ENCODE data around the gene MMP17.
A peak's percentile ranks its signal among the peaks of the same experiment; 100 is the strongest.

MMP17 gene

DNA sequence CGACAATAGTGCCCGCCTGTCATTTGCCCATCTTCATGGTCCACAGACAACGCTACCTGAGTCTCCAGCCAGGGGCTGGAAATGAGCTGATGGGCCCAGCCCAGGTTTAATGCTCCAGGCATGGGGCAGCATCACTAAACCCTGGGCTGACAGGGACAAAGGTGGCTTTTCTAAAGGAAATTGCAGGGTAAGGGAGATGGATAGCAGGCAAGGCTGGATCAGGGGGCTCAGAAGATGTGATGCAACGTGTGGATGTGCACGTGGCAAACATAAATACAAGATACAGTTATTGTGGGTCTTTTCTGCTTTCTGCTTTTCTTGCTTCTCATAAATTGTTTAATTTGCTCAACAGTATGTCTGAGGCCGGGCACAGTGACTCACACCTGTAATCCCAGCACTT, 3.7 kb upstream of the MMP17 start:
- TF ChIP-seq, protein P1, sequence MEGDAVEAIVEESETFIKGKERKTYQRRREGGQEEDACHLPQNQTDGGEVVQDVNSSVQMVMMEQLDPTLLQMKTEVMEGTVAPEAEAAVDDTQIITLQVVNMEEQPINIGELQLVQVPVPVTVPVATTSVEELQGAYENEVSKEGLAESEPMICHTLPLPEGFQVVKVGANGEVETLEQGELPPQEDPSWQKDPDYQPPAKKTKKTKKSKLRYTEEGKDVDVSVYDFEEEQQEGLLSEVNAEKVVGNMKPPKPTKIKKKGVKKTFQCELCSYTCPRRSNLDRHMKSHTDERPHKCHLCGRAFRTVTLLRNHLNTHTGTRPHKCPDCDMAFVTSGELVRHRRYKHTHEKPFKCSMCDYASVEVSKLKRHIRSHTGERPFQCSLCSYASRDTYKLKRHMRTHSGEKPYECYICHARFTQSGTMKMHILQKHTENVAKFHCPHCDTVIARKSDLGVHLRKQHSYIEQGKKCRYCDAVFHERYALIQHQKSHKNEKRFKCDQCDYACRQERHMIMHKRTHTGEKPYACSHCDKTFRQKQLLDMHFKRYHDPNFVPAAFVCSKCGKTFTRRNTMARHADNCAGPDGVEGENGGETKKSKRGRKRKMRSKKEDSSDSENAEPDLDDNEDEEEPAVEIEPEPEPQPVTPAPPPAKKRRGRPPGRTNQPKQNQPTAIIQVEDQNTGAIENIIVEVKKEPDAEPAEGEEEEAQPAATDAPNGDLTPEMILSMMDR (conservative IDR thresholded peaks at IDR 0.05; ENCODE audit: low read length): no peak

DNA sequence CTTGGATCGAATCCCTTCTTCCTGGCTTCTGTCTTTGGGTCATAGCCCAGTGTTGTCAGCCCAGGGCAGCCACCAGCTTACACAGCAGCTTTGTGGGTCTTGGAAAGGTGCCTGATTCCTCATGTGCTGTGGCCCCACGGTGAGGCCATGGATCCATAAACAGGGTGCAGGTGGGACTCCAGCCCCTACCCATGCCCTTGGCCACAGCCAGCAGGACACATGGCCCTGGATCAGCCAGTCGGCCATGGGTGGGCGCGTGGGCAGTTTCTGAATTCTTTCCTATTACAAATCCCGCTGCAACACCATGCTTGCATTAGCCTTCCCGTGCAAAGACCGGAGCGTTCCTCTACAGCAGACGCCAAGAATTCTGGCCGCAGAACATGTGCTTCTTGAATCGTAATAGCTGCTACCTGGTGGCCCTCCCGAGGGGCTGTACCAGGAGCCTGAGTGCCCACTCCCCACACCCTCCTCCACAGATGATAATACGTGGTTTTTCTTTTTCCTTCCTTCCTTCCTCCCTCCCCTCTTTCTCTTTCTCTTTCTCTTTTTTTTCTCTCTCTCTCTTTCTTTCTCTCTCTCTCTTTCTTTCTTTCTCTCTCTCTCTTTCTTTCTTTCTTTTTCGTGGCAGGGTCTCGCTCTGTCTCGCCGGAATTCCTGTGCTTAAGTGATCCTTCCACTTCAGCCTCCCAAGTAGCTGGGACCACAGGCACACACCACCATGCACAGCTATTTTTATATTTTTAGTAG, 2.9 kb upstream of the MMP17 start:
- TF ChIP-seq, protein P1 (conservative IDR thresholded peaks at IDR 0.05; ENCODE audit: low read length): no peak
- H3K4me3 ChIP-seq (ENCODE audit: low read length): peak overlapping the region; percentile 44
- DNase-seq (ENCODE audit: low read depth): peak; percentile 84

More for the DNA sequence above, 3.7 kb upstream of the MMP17 start:
- H3K4me3 ChIP-seq (ENCODE audit: low read length): no peak overlapping the region
- DNase-seq (ENCODE audit: low read depth): no peak

DNA sequence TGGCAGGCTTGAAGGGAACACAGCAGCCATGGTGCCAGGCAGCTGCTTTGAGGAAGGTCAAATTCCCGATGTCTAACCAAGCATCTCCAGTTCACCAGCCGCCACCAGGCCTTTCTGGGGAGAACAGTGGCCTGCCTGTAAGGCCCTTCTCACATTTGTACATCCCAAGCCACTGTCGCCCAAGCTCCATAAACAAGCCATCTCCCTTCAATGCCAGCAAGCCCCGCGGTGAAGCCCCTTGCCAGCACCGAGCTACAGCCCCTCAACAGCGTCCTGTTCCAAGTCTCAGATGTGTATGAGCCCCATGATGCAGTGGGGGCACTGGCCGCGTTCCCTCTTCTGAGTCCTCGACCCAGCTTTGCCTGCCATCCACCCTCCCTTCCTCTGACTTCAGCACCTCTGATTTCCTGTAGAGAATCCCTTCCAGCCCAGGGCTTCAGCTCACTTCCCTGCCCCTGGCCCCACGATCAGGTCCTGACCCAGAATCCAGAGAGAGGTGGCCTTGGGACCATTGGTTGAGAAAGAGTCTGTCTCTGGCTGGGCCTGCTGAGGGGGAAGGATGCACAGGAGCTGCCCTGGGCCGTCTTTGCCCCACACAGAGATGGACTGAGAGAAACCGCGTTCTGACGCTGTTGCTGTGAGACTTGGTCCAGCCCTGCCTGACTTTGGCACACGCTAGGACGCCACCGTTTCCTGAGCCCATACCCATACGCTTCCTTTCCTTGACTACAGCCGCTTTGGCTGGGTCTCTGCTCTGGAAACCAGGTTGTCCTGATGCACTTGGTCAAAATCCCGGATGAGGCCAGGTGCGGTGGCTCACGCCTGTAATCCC, 1.9 kb upstream of the MMP17 start:
- TF ChIP-seq, protein P1 (conservative IDR thresholded peaks at IDR 0.05; ENCODE audit: low read length): no peak
- H3K4me3 ChIP-seq (ENCODE audit: low read length): no peak overlapping the region
- DNase-seq (ENCODE audit: low read depth): no peak

DNA sequence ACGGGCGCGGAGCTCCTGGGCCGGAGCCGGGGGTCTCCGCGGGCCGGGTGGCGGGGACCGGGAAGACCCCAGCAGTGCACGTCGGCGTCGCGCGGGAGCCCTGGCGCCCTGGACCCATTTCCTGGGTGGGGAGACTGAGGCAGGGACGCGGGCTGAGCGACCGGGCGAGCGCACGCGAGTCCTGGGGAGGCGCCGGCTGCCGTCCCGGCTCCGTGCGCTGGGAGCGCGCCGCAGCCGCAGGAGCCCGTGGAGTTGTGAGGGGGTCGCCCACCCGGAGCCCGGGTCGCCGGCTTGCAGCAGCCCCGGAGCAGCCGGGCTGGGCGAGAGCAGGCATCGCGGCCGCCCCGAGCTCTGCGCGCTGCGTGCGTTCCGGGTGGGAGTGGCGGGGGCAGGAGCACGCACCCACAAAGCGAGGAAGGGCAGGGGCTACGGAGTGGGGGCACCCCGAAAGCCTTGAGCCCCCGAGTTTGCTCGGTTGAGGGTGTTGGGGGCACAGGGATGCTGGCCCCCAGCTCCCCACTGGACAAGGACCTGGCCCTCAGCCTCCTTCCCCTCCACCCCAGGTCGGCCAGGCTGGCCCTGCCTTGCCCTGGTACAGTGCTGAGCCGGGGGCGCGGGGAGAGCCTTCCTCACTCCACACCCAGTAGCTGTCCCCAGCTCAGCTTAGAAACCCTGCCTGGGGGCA, 620 bp downstream of the MMP17 start:
- peak overlapping the region; percentile 76 for H3K4me3 ChIP-seq (ENCODE audit: low read length)
- no peak for DNase-seq (ENCODE audit: low read depth)
- TF ChIP-seq, protein P1 (conservative IDR thresholded peaks at IDR 0.05; ENCODE audit: low read length): no peak

DNA sequence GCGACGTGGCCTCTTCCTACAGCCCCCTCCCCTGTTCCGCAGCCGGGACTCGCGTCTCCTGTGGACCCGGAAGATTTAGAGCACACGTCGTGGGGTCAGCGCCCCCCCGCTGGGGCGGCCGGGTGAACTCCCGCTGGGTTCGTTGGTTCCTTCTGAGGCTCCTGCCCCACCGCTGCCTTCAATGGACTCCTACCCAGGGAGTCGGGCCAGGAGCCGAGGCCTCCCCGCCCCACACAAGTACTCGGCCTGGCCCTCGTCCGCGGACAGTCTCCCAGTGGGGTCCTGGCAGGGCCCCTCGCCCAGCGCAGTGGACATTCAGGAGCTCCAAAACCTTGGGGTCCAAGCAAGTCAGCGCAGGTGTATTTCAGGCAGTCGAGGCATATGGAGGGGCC, 1.2 kb downstream of the MMP17 start:
- H3K4me3 ChIP-seq (ENCODE audit: low read length): peak overlapping the region; percentile 76
- TF ChIP-seq, protein P1 (conservative IDR thresholded peaks at IDR 0.05; ENCODE audit: low read length): no peak
- no peak for DNase-seq (ENCODE audit: low read depth)

DNA sequence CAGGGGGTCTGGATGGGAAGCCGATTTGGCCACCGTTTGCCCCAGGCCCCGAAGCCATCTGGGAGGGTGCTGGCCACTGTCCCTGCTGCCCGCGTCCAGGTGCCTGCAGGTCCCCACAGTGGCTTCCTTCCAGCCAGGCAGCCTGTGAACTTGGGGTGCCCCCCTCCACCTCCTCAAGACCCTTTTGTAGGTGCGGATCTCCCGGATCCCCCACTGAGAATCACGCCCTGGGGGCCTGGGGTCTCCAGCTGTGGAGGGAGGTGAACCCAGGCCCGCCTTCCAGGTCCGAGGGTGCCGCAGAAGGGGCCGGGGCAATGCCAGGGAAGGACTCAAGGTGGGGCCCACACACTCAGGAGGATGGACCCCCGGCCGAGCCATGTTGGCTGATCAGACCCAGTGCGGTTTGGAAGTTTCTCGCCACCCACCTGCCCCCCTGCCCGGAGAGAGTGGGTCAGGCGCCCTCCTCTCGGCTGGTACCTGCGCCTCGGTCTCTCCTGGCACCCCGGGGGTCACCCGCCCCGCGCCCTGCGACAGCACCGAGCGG, 1.7 kb downstream of the MMP17 start:
- H3K4me3 ChIP-seq (ENCODE audit: low read length): peak overlapping the region; percentile 76
- DNase-seq (ENCODE audit: low read depth): no peak
- TF ChIP-seq, protein P1 (conservative IDR thresholded peaks at IDR 0.05; ENCODE audit: low read length): no peak
